Prostate gland (tissue), 2 donors: Measurements from ENCODE around the gene OR6X1. TPM values are rescaled to one million over a fixed set of nuclear protein-coding genes. Genes with fewer than 3 reads are reported as not detected.
A peak's percentile ranks its signal among the peaks of the same experiment; 100 is the strongest.

Experiments
- DNase-seq: peaks from one replicate; pipeline ENCODE4 v3.0.0-alpha.2; 2019; ENCODE audit warnings: low spot score
- H3K27ac ChIP-seq, 2 donors: fragments of 200-600 bp; sonication (generic); 2 replicates each; pipeline ENCODE4 v1.5.1; 2017 to 2019
- H3K27me3 ChIP-seq: fragments of 200-600 bp; sonication (generic); replicated peaks from 2 replicates; pipeline ENCODE4 v1.5.1; 2019; ENCODE audit not compliant: insufficient read depth
- H3K36me3 ChIP-seq, 2 donors: fragments of 200-600 bp; sonication (generic); 1 replicate in 1 of 2; 2 replicates in 1 of 2; pipeline versions ENCODE4 v1.5.1 to v1.8.1; 2017 to 2019
- H3K4me1 ChIP-seq: fragments of 200-600 bp; sonication (generic); replicated peaks from 2 replicates; pipeline ENCODE4 v1.5.1; 2019
- H3K4me3 ChIP-seq, 2 donors: fragments of 200-600 bp; sonication (generic); 2 replicates each; pipeline ENCODE4 v1.5.1; 2017 to 2019
- H3K9me3 ChIP-seq: fragments of 200-600 bp; sonication (generic); 2 replicates; pipeline ENCODE4 v1.5.1; 2017
- CTCF ChIP-seq, 4 experiments: fragments of 200-600 bp in 2 of 4; fragments of 450-650 bp in 2 of 4; sonication (generic) in 2 of 4; IDR thresholded peaks; 1 replicate in 3 of 4; 2 replicates in 1 of 4; pipeline ENCODE4 v1.5.1; 2016 to 2019; ENCODE audit warnings: antibody characterized with exemption in 4 of 4, mild to moderate bottlenecking in 2 of 4, moderate library complexity in 2 of 4
- POLR2A ChIP-seq: fragments of 450-650 bp; IDR thresholded peaks from one replicate; pipeline ENCODE4 v1.6.1; 2016; ENCODE audit warnings: antibody characterized with exemption, mild to moderate bottlenecking
- POLR2AphosphoS5 ChIP-seq: sonication (generic); formaldehyde crosslinking; IDR thresholded peaks from one replicate; pipeline ENCODE4 v1.6.1; 2017; ENCODE audit warnings: antibody characterized with exemption
- WGBS: methylation state at CpG from one replicate; pipeline ENCODE4 v1.1.5; 2018; 5-methylcytosine and 5-hydroxymethylcytosine counted together
- intact Hi-C: fragments of 100-400 bp; cut with DNase I; formaldehyde crosslinking; loops from one replicate; pipeline ENCODE4 v1.14.2; 2022
- total RNA-seq, 2 donors: library from RNA; depleted of rRNA; stranded (reverse); fragments of >200 nt; gene quantifications; one replicate each; pipeline ENCODE4 v1.1.0, GENCODE V29; 2016

OR6X1 gene
- total RNA-seq, 2 donors from 2014 or later, result not detected

GRCh38 chr11:123740787-123741158 lies 13.5 kb downstream of the OR6X1 start:
- Histone ChIP-seq H3K4me1 (peaks cover 7% of the 10 kb centered on the region), H3K27me3 (no peaks in the 10 kb centered on the region), H3K4me3 (peak overlapping the region; percentile 71 to 96), H3K9me3 (no peaks in the 10 kb centered on the region), H3K36me3 (no peaks in the 10 kb centered on the region), H3K27ac (peak overlapping the region; percentile 72 to 77)
- no peak for TF ChIP-seq POLR2AphosphoS5
- no peak for TF ChIP-seq CTCF (IDR thresholded peaks at IDR 0.05)
- TF ChIP-seq POLR2A, result no peak
- intact Hi-C loops, result no loop called here
- under 1% methylated on average over 6 of the region's 6 CpGs for WGBS
- DNase-seq, result no peak

GRCh38 chr11:123738374-123738773 lies 15.9 kb downstream of the OR6X1 start:
- intact Hi-C loops, result no loop called here
- H3K27ac ChIP-seq, result no peak overlapping the region
- no peak for TF ChIP-seq POLR2A
- no peak for TF ChIP-seq POLR2AphosphoS5
- no peak for TF ChIP-seq CTCF (IDR thresholded peaks at IDR 0.05)
- H3K36me3 ChIP-seq, result no peaks in the 10 kb centered on the region
- no peak for DNase-seq
- no peaks in the 10 kb centered on the region for H3K9me3 ChIP-seq
- H3K4me3 ChIP-seq, result no peak overlapping the region
- no peaks in the 10 kb centered on the region for H3K27me3 ChIP-seq
- peaks cover 7% of the 10 kb centered on the region for H3K4me1 ChIP-seq
- WGBS, result 0% methylated on average over 2 of the region's 2 CpGs

- no peaks in the 10 kb centered on the region for H3K36me3 ChIP-seq
- H3K4me1 ChIP-seq, result peaks cover 7% of the 10 kb centered on the region
- no peaks in the 10 kb centered on the region for H3K27me3 ChIP-seq
- H3K4me3 ChIP-seq, result no peak overlapping the region
- TF ChIP-seq POLR2AphosphoS5 (no peak), POLR2A (no peak), CTCF (IDR thresholded peaks at IDR 0.05) (no peak)
- H3K9me3 ChIP-seq, result no peaks in the 10 kb centered on the region
- DNase-seq, result no peak
- H3K27ac ChIP-seq, result no peak overlapping the region
- intact Hi-C loops, result no loop called here
- WGBS, result 93% methylated on average over 3 of the region's 3 CpGs
Measured at GRCh38 chr11:123736769-123737168, 17.5 kb downstream of the OR6X1 start.

GRCh38 chr11:123729602-123730001 lies 24.7 kb downstream of the OR6X1 start:
- peaks cover 10 to 21% of the 10 kb centered on the region in 2 donors for H3K36me3 ChIP-seq
- no peak overlapping the region for H3K27ac ChIP-seq
- no peaks in the 10 kb centered on the region for H3K4me1 ChIP-seq
- no peaks in the 10 kb centered on the region for H3K27me3 ChIP-seq
- no peak for DNase-seq
- WGBS, result 97% methylated on average over 8 of the region's 8 CpGs
- H3K4me3 ChIP-seq, result no peak overlapping the region
- intact Hi-C loops, result no loop called here
- TF ChIP-seq POLR2AphosphoS5, result no peak
- no peak for TF ChIP-seq POLR2A
- TF ChIP-seq CTCF (IDR thresholded peaks at IDR 0.05), result no peak
- no peaks in the 10 kb centered on the region for H3K9me3 ChIP-seq

GRCh38 chr11:123725995-123726655 lies 28.2 kb downstream of the OR6X1 start:
- Histone ChIP-seq H3K36me3 (peaks cover 10 to 21% of the 10 kb centered on the region in 2 donors), H3K27me3 (no peaks in the 10 kb centered on the region), H3K9me3 (no peaks in the 10 kb centered on the region), H3K4me3 (no peak overlapping the region), H3K27ac (no peak overlapping the region), H3K4me1 (no peaks in the 10 kb centered on the region)
- WGBS, result 97% methylated on average over 23 of the region's 23 CpGs
- DNase-seq, result no peak
- intact Hi-C loops, result no loop called here
- no peak for TF ChIP-seq CTCF (IDR thresholded peaks at IDR 0.05)
- TF ChIP-seq POLR2AphosphoS5, result no peak
- no peak for TF ChIP-seq POLR2A
